Cardiac muscle cell (in vitro differentiated cells and primary cell): ENCODE results near the gene AGRN. TPM values are rescaled to one million over a fixed set of nuclear protein-coding genes. Genes with fewer than 3 reads are reported as not detected.
"Not testable (repeated sequence)": the region's sequence is repeated elsewhere in the genome, so short reads cannot be mapped to it uniquely, and the experiment has no call there.

Experiments
- DNase-seq, 2 donors: peaks; one replicate each; pipeline versions ENCODE4 v3.0.0 to v3.0.0-alpha.2; 2010 to 2017; ENCODE audit warnings: low read depth in 1 of 2, low spot score in 1 of 2
- H3K27ac ChIP-seq: fragments of 200-600 bp; sonication (generic); 2 replicates; pipeline ENCODE4 v1.5.1; 2016
- H3K27me3 ChIP-seq: fragments of 200-600 bp; sonication (generic); 2 replicates; pipeline ENCODE4 v1.6.0; 2016; ENCODE audit warnings: control low read depth
- H3K36me3 ChIP-seq: fragments of 200-600 bp; sonication (generic); 2 replicates; pipeline ENCODE4 v1.5.1; 2016; ENCODE audit warnings: control low read depth
- H3K4me1 ChIP-seq: fragments of 200-600 bp; sonication (generic); 2 replicates; pipeline ENCODE4 v1.8.1; 2017; ENCODE audit warnings: low read depth, mild to moderate bottlenecking, mixed run types
- H3K4me3 ChIP-seq: fragments of 200-600 bp; sonication (generic); 2 replicates; pipeline ENCODE4 v1.5.1; 2016; ENCODE audit warnings: mild to moderate bottlenecking
- H3K9me3 ChIP-seq: fragments of 200-600 bp; sonication (generic); 2 replicates; pipeline ENCODE4 v1.5.1; 2017; ENCODE audit warnings: low read depth, mild to moderate bottlenecking, control low read depth
- polyA plus RNA-seq: library from polyadenylated mRNA; unstranded; fragments of >200 nt; fragmentation: Nextera tagmentation; extraction: Ambion mirVana; gene quantifications from 2 replicates; pipeline ENCODE4 v1.2.1, GENCODE V29; 2016
- total RNA-seq: library from RNA; depleted of rRNA; stranded (reverse); fragments of >200 nt; gene quantifications from 2 replicates; pipeline ENCODE4 v1.2.3, GENCODE V29; 2016
- TF ChIP-seq, protein P1 (sequence below): IDR thresholded peaks from 2 replicates; pipeline ENCODE4 v1.5.1; 2012; ENCODE audit warnings: low read depth, mild to moderate bottlenecking, low read length

AGRN gene
- total and polyA plus RNA-seq, 2 experiments from 2014 or later: 23.5 to 154 TPM

- no peaks in the 10 kb centered on the region for H3K9me3 ChIP-seq
- no peak for DNase-seq
- no peak overlapping the region for H3K27ac ChIP-seq
- H3K4me1 ChIP-seq: peaks cover 10% of the 10 kb centered on the region
- TF ChIP-seq, protein P1, sequence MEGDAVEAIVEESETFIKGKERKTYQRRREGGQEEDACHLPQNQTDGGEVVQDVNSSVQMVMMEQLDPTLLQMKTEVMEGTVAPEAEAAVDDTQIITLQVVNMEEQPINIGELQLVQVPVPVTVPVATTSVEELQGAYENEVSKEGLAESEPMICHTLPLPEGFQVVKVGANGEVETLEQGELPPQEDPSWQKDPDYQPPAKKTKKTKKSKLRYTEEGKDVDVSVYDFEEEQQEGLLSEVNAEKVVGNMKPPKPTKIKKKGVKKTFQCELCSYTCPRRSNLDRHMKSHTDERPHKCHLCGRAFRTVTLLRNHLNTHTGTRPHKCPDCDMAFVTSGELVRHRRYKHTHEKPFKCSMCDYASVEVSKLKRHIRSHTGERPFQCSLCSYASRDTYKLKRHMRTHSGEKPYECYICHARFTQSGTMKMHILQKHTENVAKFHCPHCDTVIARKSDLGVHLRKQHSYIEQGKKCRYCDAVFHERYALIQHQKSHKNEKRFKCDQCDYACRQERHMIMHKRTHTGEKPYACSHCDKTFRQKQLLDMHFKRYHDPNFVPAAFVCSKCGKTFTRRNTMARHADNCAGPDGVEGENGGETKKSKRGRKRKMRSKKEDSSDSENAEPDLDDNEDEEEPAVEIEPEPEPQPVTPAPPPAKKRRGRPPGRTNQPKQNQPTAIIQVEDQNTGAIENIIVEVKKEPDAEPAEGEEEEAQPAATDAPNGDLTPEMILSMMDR: no peak
- no peak overlapping the region for H3K4me3 ChIP-seq
- H3K27me3 ChIP-seq: no peaks in the 10 kb centered on the region
- no peaks in the 10 kb centered on the region for H3K36me3 ChIP-seq
Measured at GRCh38 chr1:1026599-1027413, 6.9 kb downstream of the AGRN start.

DNA sequence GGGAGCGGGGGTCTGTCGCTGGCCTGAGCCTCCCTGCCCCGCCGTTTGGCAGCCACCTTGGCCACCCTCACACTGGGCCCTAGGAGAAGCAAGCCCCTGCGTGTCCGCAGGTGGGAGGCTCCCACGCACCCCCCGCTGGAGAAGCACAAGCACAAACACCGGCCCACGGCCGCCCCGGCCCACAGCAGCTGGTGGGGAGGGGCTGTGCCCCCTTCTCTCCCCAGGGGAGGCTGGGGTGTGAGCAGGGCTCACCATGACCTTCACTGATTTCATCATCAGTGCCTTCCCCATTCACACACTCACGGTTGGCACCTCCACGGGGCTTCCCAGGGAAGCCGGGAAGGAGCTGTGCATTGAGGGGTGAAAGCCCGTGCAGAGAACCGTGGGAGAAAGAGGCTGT lies 7.9 kb downstream of the AGRN start:
- Histone ChIP-seq H3K4me3 (no peak overlapping the region), H3K4me1 (peaks cover 13% of the 10 kb centered on the region)
- TF ChIP-seq, protein P1: no peak

DNA sequence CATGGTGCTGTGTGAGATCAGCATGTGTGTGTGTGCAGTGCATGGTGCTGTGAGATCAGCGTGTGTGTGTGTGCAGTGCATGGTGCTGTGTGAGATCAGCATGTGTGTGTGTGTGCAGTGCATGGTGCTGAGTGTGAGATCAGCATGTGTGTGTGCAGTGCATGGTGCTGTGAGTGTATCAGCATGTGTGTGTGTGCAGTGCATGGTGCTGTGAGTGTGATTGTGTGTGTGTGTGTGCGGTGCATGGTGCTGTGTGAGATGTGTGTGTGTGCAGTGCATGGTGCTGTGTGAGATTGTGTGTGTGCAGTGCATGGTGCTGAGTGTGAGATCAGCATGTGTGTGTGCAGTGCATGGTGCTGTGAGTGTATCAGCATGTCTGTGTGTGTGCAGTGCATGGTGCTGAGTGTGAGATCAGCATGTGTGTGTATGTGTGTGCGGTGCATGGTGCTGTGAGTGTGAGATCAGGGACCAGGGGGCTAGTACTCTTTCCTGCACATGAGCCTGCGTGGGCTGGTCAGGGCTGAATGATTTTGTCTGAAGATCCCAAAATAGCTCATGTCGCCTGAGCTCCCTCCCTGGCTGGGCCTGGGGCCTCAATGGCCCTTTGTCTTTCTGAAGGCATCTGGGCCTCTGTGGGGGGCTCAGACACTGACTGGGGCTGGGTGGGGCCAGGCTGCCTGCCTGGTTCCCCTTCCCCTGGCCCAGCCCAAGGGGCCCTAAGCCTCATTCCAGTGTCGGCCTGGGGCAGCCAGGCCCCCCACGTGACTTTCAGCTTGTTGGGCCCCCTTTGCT lies 11.1 kb downstream of the AGRN start:
- H3K9me3 ChIP-seq, H3K4me3 ChIP-seq, H3K36me3 ChIP-seq, DNase-seq, H3K27ac ChIP-seq: not testable (repeated sequence)
- peaks cover 26% of the 10 kb centered on the region for H3K27me3 ChIP-seq
- peaks cover 13% of the 10 kb centered on the region for H3K4me1 ChIP-seq

More for the DNA sequence above, 7.9 kb downstream of the AGRN start:
- Histone ChIP-seq H3K36me3 (no peaks in the 10 kb centered on the region), H3K27me3 (no peaks in the 10 kb centered on the region), H3K27ac (no peak overlapping the region), H3K9me3 (no peaks in the 10 kb centered on the region)
- no peak for DNase-seq

GRCh38 chr1:1031659-1032235 lies 11.8 kb downstream of the AGRN start:
- Histone ChIP-seq H3K36me3 (no peaks in the 10 kb centered on the region), H3K27me3 (peaks cover 33% of the 10 kb centered on the region), H3K4me1 (peaks cover 13% of the 10 kb centered on the region), H3K4me3 (no peak overlapping the region), H3K27ac (no peak overlapping the region), H3K9me3 (no peaks in the 10 kb centered on the region)
- DNase-seq: no peak
- TF ChIP-seq, protein P1: no peak

- peaks cover 40% of the 10 kb centered on the region for H3K27me3 ChIP-seq
- H3K9me3 ChIP-seq: no peaks in the 10 kb centered on the region
- DNase-seq: peak in 1 of 2 donors; percentile 36
- no peak overlapping the region for H3K27ac ChIP-seq
- TF ChIP-seq, protein P1: no peak
- no peak overlapping the region for H3K4me3 ChIP-seq
- H3K36me3 ChIP-seq: no peaks in the 10 kb centered on the region
- H3K4me1 ChIP-seq: peaks cover 13% of the 10 kb centered on the region
Measured at GRCh38 chr1:1032424-1032823, 12.5 kb downstream of the AGRN start.
